ENCODE data around the gene LRPAP1.

- TF ChIP-seq SRF (IDR thresholded peaks at IDR 0.05; ENCODE audit: low read depth in 2 of 2, low read length in 2 of 2) (no peak), CTCF (IDR thresholded peaks at IDR 0.05 in 2 of 3, conservative IDR thresholded peaks at IDR 0.05 in 1 of 3; ENCODE audit: control insufficient read depth in 2 of 3, extremely low read depth in 1 of 3, insufficient read depth in 1 of 3, low read depth in 3 of 3, low read length in 3 of 3) (no peak), SIN3A (IDR thresholded peaks at IDR 0.05; ENCODE audit: low read depth, low read length) (no peak), HDAC6 (IDR thresholded peaks at IDR 0.05; ENCODE audit: unreplicated experiment) (no peak), CREB1 (IDR thresholded peaks at IDR 0.05; ENCODE audit: low read depth) (no peak), POLR2A (IDR thresholded peaks at IDR 0.05; ENCODE audit: low read depth, low read length) (no peak), RB1 (IDR thresholded peaks at IDR 0.05; ENCODE audit: borderline replicate concordance) (no peak), TAF1 (IDR thresholded peaks at IDR 0.05; ENCODE audit: borderline replicate concordance, low read depth, low read length) (no peak)
Observed at GRCh38 chr4:3524920-3525319, 7.3 kb downstream of the LRPAP1 start.

Data from GM12878 (cell line).